PFSK-1 (cell line): ENCODE measurements around the gene PTPN2.

ENCODE experiments used
- FOXP2 ChIP-seq: optimal IDR thresholded peaks from 2 replicates; pipeline ENCODE3; 2011; ENCODE audit warnings: borderline replicate concordance, control low read depth, inconsistent platforms; ENCODE audit not compliant: insufficient read depth; ENCODE audit errors: extremely low read length, extremely low read depth
- POLR2AphosphoS5 ChIP-seq: IDR thresholded peaks from 2 replicates; pipeline ENCODE4 v1.6.1; 2012; ENCODE audit warnings: low read depth, mild to moderate bottlenecking, control low read depth, low read length, moderate library complexity
- REST ChIP-seq, 2 experiments: IDR thresholded peaks; 2 replicates each; pipeline versions ENCODE4 v1.6.1 to v1.8.0; 2011 to 2012; ENCODE audit warnings: low read depth in 2 of 2, low read length in 2 of 2, control low read depth in 1 of 2, inconsistent platforms in 1 of 2, mild to moderate bottlenecking in 1 of 2, moderate library complexity in 1 of 2; ENCODE audit not compliant: insufficient read depth in 1 of 2
- SIN3A ChIP-seq: IDR thresholded peaks from 2 replicates; pipeline ENCODE4 v1.6.1; 2012; ENCODE audit warnings: mild to moderate bottlenecking, low read length, moderate library complexity, borderline replicate concordance; ENCODE audit not compliant: insufficient read depth
- TAF1 ChIP-seq: IDR thresholded peaks from 2 replicates; pipeline ENCODE4 v1.6.1; 2012; ENCODE audit warnings: low read length, control low read depth, borderline replicate concordance; ENCODE audit not compliant: insufficient read depth

Gene PTPN2

GRCh38 chr18:12891561-12891960 lies 7.5 kb upstream of the PTPN2 start:
- TF ChIP-seq TAF1 (no peak), POLR2AphosphoS5 (no peak), SIN3A (no peak), REST (IDR thresholded peaks at IDR 0.05; ENCODE audit: insufficient read depth in 1 of 2, low read depth in 2 of 2, low read length in 2 of 2) (no peak), FOXP2 (no peak)

- TF ChIP-seq FOXP2 (no peak), POLR2AphosphoS5 (no peak), TAF1 (no peak), REST (IDR thresholded peaks at IDR 0.05; ENCODE audit: insufficient read depth in 1 of 2, low read depth in 2 of 2, low read length in 2 of 2) (no peak), SIN3A (no peak)
These were observed 6.9 kb upstream of the PTPN2 start for GRCh38 chr18:12890964-12891363.

- TF ChIP-seq FOXP2 (no peak), TAF1 (no peak)
These were observed 2.6 kb upstream of the PTPN2 start for GRCh38 chr18:12886498-12887126.

- TF ChIP-seq SIN3A = no peak
- no peak for TF ChIP-seq POLR2AphosphoS5
- no peak for TF ChIP-seq TAF1
- TF ChIP-seq FOXP2 = no peak
- TF ChIP-seq REST (IDR thresholded peaks at IDR 0.05; ENCODE audit: insufficient read depth in 1 of 2, low read depth in 2 of 2, low read length in 2 of 2) = no peak
These were observed 1.5 kb upstream of the PTPN2 start for GRCh38 chr18:12885500-12885899.

- TF ChIP-seq REST (IDR thresholded peaks at IDR 0.05; ENCODE audit: insufficient read depth in 1 of 2, low read depth in 2 of 2, low read length in 2 of 2) (no peak), TAF1 (no peak), FOXP2 (no peak), SIN3A (no peak), POLR2AphosphoS5 (no peak)
These were observed 628 bp upstream of the PTPN2 start for GRCh38 chr18:12884406-12885323.
